Heart right ventricle (tissue), 16 donors: ENCODE measurements around the gene ABCB9. TPM values are rescaled to one million over a fixed set of nuclear protein-coding genes. Genes with fewer than 3 reads are reported as not detected.

Source experiments
- ATAC-seq, 8 donors: fragments of 200-7000 bp; cut with Tn5 transposase; one replicate each; pipeline ENCODE4 v1.9.1; 2020; ENCODE audit warnings: mild to moderate bottlenecking in 8 of 8, moderate library complexity in 8 of 8, moderate number of reproducible peaks in 1 of 8
- DNase-seq, 2 donors: peaks; one replicate each; pipeline ENCODE4 v3.0.0-alpha.2; 2020
- H3K27ac ChIP-seq, 10 donors: fragments of 200-600 bp; sonication (generic) in 2 of 10; one replicate each; pipeline versions ENCODE4 v1.5.0 to v1.8.0; 2020 to 2022; ENCODE audit warnings: mild to moderate bottlenecking in 3 of 10
- H3K27me3 ChIP-seq, 7 donors: fragments of 200-600 bp; one replicate each; pipeline ENCODE4 v1.8.0; 2021 to 2022; ENCODE audit warnings: mild to moderate bottlenecking in 2 of 7
- H3K36me3 ChIP-seq, 9 donors: fragments of 200-600 bp; sonication (generic) in 1 of 9; one replicate each; pipeline versions ENCODE4 v1.5.0 to v1.8.0; 2020 to 2022; ENCODE audit warnings: mild to moderate bottlenecking in 2 of 9
- H3K4me1 ChIP-seq, 9 donors: fragments of 200-600 bp; sonication (generic) in 1 of 9; one replicate each; pipeline versions ENCODE4 v1.5.0 to v1.8.0; 2020 to 2022; ENCODE audit warnings: mild to moderate bottlenecking in 4 of 9
- H3K4me3 ChIP-seq, 10 donors: fragments of 200-600 bp; sonication (generic) in 2 of 10; one replicate each; pipeline versions ENCODE4 v1.5.0 to v1.8.0; 2020 to 2022; ENCODE audit warnings: mild to moderate bottlenecking in 7 of 10, moderate library complexity in 2 of 10
- H3K9me3 ChIP-seq, 11 donors: fragments of 200-600 bp in 10 of 11; sonication (generic) in 2 of 11; one replicate each; pipeline versions ENCODE4 v1.5.0 to v1.8.0; 2013 to 2022; ENCODE audit warnings: mild to moderate bottlenecking in 2 of 11, control low read depth in 1 of 11, moderate library complexity in 1 of 11
- CTCF ChIP-seq, 9 donors: fragments of 200-600 bp; sonication (generic) in 2 of 9; IDR thresholded peaks; one replicate each; pipeline versions ENCODE4 v1.5.0 to v1.8.0; 2021 to 2022; ENCODE audit warnings: antibody characterized with exemption in 9 of 9, mild to moderate bottlenecking in 5 of 9, moderate library complexity in 1 of 9
- WGBS, 2 donors: extraction: QIAGEN DNeasy Blood & Tissue Kit; methylation state at CpG; one replicate each; pipeline ENCODE4 v1.1.7; 2013; ENCODE audit warnings: inconsistent platforms in 1 of 2; 5-methylcytosine and 5-hydroxymethylcytosine counted together
- intact Hi-C, 10 donors: fragments of 100-400 bp; cut with DNase I; formaldehyde crosslinking; loops; one replicate each; pipeline versions ENCODE4 v1.11.1 to v1.14.2; 2022
- polyA plus RNA-seq, 2 donors: library from polyadenylated mRNA; stranded (reverse); fragments of 200-250 nt; gene quantifications; one replicate each; pipeline ENCODE4 v1.2.3, GENCODE V29; 2013
- total RNA-seq, 10 donors: library from RNA; stranded (reverse); fragmentation: NEBNext Ultra II Directional in 3 of 10; extraction: Animal tissue kit (Norgen Biotek cat#: 25700) in 3 of 10; gene quantifications; one replicate each; pipeline versions ENCODE4 v1.2.1 to v1.2.4, GENCODE V29; 2021 to 2023
- donor health status: Arrhythmogenic right ventricular cardiomyopathy.
- donor health status: ischemic (EF 13 %, LVEDD 7.1; RV severe dilation, severe dysfunction).
- donor health status: healthy with polysubstance abuse.
- donor health status: DM: no; HTN: yes; CAD: no.
- donor health status: DM: no; HTN: no; CAD: no.
- donor health status: ischemic (EF 25% LVEDD 6.9; RV normal size, moderate dysfunction).
- donor health status: ischemic (EF 25% LVEDD 5.7; RV mildly dilated, moderate dysfunction).
- donor health status: healthy.
- donor health status: DM: yes; HTN: yes; CAD: no.
- donor health status: Ischemic cardiomyopathy.
- donor health status: ischemic (EF 35%, LVEDD 5.7; RV mildly dilated, moderate dysfunction).
- donor health status: nonischemic (EF 11% LVEDD 7.7; RV severe dilation, severe dysfunction).
- donor health status: DM: yes; HTN: yes; CAD: no.
- donor health status: PGD.
- donor health status: ischemic (EF 29% LVEDD 5.4; RV normal size, mild dysfunction).
- donor health status: nonischemic (EF 23%, LVEDD 6.1; RV moderate dilation, normal function).

The ABCB9 gene
- total and polyA plus RNA-seq, 12 donors: 1.9 to 6.0 (median 4.5) TPM

- Histone ChIP-seq H3K4me1 (peaks cover 0 to 15% (median 9%) of the 10 kb centered on the region in 9 donors), H3K36me3 (peaks cover 0 to 93% (median 10%) of the 10 kb centered on the region in 9 donors), H3K27ac (no peak overlapping the region), H3K27me3 (no peaks in the 10 kb centered on the region), H3K4me3 (no peak overlapping the region), H3K9me3 (no peaks in the 10 kb centered on the region)
- 95% methylated on average over 16 of the region's 16 CpGs for WGBS, 2 donors
- no peak for TF ChIP-seq CTCF (IDR thresholded peaks at IDR 0.05)
- peak in 1 of 8 donors; percentile 10 for ATAC-seq
- intact Hi-C loops: no loop called here
- no peak for DNase-seq
Measured at GRCh38 chr12:122996621-122997342, 30.5 kb upstream of the ABCB9 start.

DNA sequence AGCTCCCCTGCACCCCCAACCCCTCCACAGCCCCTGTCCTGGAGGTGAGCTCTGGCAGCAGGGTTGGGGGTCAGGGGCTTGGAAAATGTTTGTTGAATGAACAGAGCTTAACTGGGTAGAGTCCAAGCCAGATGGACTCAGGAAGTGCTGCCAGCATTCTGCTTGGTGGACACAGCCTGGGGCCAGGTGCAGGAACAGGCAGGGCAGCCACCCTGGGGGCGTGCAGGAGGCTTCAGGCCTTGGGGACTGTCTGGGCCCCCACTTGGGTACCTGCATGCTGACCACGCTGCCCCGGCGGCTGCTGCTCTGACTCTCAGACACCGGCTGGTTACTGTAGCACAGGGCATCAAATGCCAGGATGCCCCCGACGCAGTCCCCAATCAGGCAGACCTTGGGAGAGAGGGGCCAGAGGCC lies 29.9 kb upstream of the ABCB9 start:
- ATAC-seq: no peak
- no peak overlapping the region for H3K27ac ChIP-seq
- intact Hi-C loops: no loop called here
- H3K36me3 ChIP-seq: peaks cover 0 to 93% (median 10%) of the 10 kb centered on the region in 9 donors
- DNase-seq: no peak
- peaks cover 0 to 15% (median 9%) of the 10 kb centered on the region in 9 donors for H3K4me1 ChIP-seq
- no peak for TF ChIP-seq CTCF (IDR thresholded peaks at IDR 0.05)
- H3K4me3 ChIP-seq: no peak overlapping the region
- WGBS, 2 donors: 92 to 96% methylated on average over 7 of the region's 7 CpGs
- no peaks in the 10 kb centered on the region for H3K9me3 ChIP-seq
- H3K27me3 ChIP-seq: no peaks in the 10 kb centered on the region

DNA sequence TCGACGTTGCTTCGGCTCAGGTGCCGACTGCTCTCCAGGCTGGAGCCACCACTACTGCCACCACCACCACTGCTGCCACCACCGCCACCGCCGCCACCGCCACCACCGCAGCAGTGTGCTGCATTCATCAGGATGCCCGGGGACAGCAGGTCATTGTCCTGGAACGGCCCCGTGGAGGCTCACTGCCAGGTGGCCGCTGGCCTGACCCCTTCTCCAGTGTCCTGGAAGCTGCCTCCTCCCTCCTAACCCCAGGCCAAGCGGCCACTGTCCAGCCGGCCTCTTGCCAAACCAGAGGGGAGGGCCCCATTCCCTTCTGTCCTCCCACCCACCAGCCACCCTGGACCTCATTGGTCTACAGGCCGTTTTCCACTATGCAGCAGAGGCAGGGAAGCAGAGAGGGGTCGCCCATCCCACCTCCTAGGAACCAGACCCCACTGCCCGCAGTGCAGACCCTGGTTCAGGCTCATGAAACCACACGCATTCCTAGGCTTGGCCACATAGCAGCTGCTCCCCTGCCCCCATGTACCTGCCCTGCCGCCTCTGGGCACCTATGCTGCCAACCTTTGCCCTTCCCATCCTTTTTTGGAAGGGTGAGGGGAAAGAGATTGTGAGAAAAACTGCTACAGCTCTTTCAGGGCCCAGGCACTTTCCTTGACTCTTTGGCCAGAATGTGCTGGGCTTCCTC lies 29.4 kb upstream of the ABCB9 start:
- intact Hi-C loops: no loop called here
- H3K27me3 ChIP-seq: no peaks in the 10 kb centered on the region
- peaks cover 0 to 15% (median 9%) of the 10 kb centered on the region in 9 donors for H3K4me1 ChIP-seq
- 72 to 74% methylated on average over 20 of the region's 20 CpGs for WGBS, 2 donors
- no peak overlapping the region for H3K4me3 ChIP-seq
- no peaks in the 10 kb centered on the region for H3K9me3 ChIP-seq
- ATAC-seq (peak in 7 of 8 donors; percentile 18 to 84 (median 50)), DNase-seq (peak; percentile 44 to 68)
- no peak overlapping the region for H3K27ac ChIP-seq
- H3K36me3 ChIP-seq: peaks cover 0 to 93% (median 6%) of the 10 kb centered on the region in 9 donors
- no peak for TF ChIP-seq CTCF (IDR thresholded peaks at IDR 0.05)

DNA sequence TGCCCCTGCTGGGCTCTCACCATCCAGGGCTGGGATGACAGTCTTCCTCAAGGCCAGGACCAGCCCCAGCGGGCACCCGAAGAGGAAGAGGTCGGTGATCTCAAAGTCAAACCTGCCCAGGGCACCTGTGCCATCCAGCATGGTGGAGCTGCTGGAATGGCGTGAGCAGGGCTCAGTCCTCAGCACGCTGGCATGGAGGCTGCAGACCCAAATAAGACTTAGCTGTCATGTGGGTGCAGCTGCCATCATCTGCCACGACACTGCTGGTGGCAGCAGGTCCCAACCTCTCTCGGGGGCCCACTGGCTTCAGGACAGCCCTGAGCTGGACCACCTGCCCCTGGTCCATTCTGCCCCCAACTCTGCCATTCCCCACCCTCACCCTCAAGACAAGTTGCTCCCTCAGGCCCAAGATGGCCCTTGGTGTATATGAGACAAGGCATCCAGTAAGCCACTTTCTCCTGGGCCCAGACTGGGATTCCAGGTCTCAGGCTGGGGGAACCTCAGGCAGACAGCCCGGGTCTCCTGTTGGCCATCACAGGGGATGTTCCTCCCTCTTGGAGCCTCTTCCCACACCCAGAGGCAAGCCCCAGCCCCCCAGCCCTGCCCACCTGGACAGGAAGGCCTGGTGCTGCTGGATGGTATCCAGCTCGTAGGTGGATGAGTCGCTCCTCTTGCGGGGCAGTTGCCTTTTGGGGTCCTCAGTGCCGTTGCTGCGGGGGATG lies 28.7 kb upstream of the ABCB9 start:
- ATAC-seq: no peak
- H3K27me3 ChIP-seq: no peaks in the 10 kb centered on the region
- H3K36me3 ChIP-seq: peaks cover 0 to 93% (median 5%) of the 10 kb centered on the region in 9 donors
- no peak overlapping the region for H3K4me3 ChIP-seq
- DNase-seq: no peak
- no peak overlapping the region for H3K27ac ChIP-seq
- intact Hi-C loops: no loop called here
- no peaks in the 10 kb centered on the region for H3K9me3 ChIP-seq
- no peak for TF ChIP-seq CTCF (IDR thresholded peaks at IDR 0.05)
- WGBS, 2 donors: 87 to 89% methylated on average over 13 of the region's 13 CpGs
- peaks cover 0 to 15% (median 9%) of the 10 kb centered on the region in 9 donors for H3K4me1 ChIP-seq
